Esophagus muscularis mucosa (tissue), 4 donors: Measurements from ENCODE around the gene INPPL1.
A peak's percentile ranks its signal among the peaks of the same experiment; 100 is the strongest.

Source experiments
- EP300 ChIP-seq: sonication (generic); formaldehyde crosslinking; IDR thresholded peaks from one replicate; pipeline ENCODE4 v1.6.1; 2017; ENCODE audit warnings: antibody characterized with exemption
- POLR2A ChIP-seq: fragments of 450-650 bp; IDR thresholded peaks from one replicate; pipeline ENCODE4 v1.6.1; 2017; ENCODE audit warnings: antibody characterized with exemption, moderate library complexity, mild to moderate bottlenecking, low read depth
- POLR2AphosphoS5 ChIP-seq, 2 donors: sonication (generic); formaldehyde crosslinking; IDR thresholded peaks; one replicate each; pipeline ENCODE4 v1.6.1; 2017; ENCODE audit warnings: antibody characterized with exemption in 2 of 2
- TF ChIP-seq, protein P1 (sequence below), 3 experiments: fragments of 200-600 bp in 2 of 3; fragments of 450-650 bp in 1 of 3; sonication (generic) in 2 of 3; IDR thresholded peaks; one replicate each; pipeline ENCODE4 v1.5.1; 2017 to 2019; ENCODE audit warnings: antibody characterized with exemption in 3 of 3, mild to moderate bottlenecking in 2 of 3, moderate library complexity in 1 of 3

DNA sequence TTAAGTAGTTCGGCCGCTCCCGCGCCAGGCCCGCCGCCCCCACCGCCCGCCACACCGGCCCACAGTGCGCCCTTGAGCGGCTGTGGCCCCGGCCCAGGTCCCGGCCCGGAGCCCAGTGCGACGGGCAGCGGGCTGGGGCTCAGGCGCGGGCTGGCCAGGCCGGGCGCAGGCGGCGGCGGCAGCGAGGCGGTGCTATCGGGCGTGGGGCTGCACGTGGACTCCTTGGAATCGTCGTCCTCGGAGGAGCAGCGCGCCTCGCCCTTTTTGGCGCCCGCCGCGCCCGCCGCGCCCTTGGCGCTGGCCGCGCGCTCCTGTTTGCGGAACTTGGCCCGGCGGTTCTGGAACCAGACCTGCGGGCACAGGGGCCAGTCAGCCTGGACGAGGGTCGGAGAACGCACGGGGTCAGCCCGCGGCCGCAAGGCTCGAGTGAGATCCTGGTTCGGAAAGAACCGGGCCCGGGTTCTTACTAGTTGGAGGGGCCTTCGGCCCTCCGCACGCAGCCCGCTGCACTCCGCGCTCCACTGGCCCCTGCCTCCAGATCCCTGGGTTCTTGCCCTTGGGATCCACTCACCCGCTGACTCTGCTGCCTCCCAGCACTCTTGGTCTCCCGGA, 15.4 kb downstream of the INPPL1 start:
- TF ChIP-seq, protein P1, sequence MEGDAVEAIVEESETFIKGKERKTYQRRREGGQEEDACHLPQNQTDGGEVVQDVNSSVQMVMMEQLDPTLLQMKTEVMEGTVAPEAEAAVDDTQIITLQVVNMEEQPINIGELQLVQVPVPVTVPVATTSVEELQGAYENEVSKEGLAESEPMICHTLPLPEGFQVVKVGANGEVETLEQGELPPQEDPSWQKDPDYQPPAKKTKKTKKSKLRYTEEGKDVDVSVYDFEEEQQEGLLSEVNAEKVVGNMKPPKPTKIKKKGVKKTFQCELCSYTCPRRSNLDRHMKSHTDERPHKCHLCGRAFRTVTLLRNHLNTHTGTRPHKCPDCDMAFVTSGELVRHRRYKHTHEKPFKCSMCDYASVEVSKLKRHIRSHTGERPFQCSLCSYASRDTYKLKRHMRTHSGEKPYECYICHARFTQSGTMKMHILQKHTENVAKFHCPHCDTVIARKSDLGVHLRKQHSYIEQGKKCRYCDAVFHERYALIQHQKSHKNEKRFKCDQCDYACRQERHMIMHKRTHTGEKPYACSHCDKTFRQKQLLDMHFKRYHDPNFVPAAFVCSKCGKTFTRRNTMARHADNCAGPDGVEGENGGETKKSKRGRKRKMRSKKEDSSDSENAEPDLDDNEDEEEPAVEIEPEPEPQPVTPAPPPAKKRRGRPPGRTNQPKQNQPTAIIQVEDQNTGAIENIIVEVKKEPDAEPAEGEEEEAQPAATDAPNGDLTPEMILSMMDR (IDR thresholded peaks at IDR 0.05), result peak; percentile 21 to 42 (median 25)
- TF ChIP-seq POLR2A, result no peak
- no peak for TF ChIP-seq EP300
- TF ChIP-seq POLR2AphosphoS5 (IDR thresholded peaks at IDR 0.05), result peak in 1 of 2 donors; percentile 42
